UCSD-AML1 (cell line): ENCODE measurements around the gene PACSIN2.
"Not testable (repeated sequence)": the region's sequence is repeated elsewhere in the genome, so short reads cannot be mapped to it uniquely, and the experiment has no call there.

Experiments
- DNase-seq: peaks from one replicate; lab custom pipeline; 2025; ENCODE audit not compliant: unreplicated experiment; lab: John Stamatoyannopoulos, UW

PACSIN2 gene

DNA sequence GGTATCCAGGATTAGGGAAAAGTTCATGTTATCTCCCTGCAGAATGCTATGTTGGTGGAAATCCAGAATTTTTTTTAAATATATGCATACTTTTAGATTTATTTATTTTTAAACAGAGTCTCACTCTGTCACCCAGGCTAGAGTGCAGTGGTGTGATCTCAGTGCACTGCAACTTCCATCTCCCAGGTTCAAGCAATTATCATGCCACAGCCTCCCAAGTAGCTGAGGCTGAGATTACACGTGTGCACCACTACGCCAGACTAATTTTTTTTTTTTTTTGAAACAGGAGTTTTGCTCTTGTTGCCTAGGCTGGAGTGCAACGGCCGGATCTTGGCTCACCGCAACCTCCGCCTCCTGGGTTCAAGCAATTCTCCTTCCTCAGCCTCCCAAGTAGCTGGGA, 2.6 kb downstream of the PACSIN2 start:
- no peak for DNase-seq

DNA sequence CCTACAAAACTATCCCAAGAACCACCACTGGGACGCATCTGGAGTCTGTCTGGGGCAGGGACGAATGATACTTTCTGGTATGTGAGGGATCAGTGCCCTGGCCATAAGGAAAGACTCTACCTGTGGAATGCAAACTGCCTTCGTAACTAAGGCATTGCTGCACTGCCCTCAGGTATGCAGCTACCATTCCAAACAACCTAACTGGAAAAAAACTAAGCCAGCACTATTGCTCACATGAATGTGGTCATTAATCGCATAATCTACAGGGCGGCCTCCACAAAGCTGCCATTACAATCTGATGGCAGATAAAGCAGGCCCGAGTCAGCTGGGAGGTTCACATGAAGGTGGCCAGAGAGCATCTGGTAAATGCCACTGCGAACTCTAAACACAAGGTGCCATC, 3.9 kb downstream of the PACSIN2 start:
- no peak for DNase-seq

DNA sequence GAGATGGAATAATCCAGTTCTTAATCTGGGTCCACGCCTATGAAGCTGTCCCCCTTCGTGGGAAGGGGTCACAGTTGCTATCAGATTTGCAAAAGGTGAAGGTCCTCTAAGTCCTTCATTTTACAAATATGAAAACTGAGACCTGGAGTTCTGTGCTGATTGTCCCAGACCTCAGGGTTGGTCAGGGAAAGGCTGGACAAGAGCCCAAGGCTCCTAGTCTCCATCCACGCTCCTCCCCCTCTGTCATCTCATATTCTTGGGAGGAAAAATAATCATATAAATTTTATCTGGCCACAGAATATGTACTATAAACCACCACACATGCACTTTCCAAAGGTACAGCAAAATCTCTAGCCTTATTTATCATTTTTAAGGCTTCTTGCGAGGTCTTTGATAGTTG, 5.5 kb downstream of the PACSIN2 start:
- DNase-seq = no peak

DNA sequence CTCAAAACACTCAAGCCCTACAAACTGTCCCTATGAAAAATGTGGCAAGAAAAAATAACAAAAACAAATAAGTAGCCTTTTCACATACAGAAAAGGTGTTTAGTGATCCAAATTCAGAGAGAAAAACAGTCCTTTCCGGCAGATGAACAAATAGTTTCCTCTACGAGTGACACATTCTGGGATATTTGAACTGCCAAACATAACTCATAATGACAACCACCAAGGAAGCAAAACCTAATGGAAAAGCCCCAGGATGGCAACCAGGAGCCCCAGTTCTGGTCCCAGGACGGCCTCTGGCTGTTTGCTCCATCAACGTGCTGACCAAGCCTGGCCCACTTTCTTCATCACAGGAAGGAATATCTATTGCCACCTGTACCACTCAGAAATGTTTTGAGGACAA, 6.0 kb downstream of the PACSIN2 start:
- DNase-seq = no peak

DNA sequence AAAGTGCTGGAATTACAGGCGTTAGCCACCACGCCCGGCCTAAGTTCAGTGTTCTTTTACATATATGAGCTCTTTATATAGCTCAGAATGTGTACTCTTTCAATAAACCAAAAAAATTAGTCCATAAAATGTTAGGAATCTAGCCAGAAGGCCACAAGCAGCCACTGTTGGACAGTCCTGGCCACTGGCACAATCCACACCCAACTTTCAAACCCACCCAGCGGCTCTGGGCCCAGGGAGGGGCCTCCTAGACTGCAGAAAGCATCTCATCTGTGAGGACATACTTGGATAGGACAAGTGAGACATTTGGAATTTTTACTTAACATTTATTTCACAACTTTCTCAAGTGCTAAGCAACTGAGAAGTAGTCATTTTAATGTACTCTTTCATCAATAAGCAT, 6.4 kb downstream of the PACSIN2 start:
- DNase-seq = no peak

DNA sequence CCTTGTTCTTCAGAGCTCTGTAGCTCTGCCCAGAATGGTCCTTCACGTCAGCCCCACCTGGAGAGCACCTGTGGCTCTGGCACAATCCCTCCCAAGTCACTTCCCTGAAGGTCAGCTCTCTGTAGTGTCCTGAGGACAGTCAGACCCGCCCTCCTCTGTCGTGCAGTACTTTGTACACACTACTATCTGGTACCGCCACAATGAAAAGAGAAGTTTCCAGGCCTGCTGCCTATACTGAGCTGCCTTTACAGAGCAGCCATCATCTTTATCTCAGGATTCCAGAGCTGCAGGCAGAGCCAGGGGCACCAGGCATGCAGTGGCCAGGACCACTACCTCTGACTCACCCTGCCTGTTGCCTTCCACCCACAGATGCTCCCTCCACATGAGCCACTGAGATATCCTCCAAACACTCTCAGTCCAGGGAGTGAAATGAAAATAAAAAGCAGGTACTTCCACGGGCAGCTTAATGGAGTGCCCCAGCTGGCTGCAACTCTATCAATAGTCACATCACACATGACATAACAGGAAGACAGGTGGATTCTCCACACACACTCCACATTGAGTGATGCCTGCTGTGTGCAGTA, 7.3 kb downstream of the PACSIN2 start:
- DNase-seq = peak; percentile 30

DNA sequence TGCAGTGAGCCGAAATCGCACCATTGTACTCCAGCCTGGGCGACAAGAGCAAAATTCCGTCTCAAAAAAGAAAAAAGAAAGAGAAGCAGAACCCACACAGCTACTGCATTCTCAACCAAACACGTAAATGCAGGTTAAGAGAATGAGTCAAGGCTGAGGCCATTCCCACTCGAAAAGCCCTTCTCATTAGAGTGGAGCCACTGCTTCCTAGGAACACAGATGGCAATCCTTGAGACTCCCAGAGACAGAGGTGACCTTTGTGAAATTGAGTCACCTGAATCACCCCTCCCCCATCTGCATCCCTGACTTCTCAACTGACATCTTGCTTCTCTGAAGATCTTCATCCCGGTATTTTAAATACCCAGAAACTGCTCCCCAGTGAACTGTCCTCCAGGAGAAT, 8.2 kb downstream of the PACSIN2 start:
- no peak for DNase-seq

DNA sequence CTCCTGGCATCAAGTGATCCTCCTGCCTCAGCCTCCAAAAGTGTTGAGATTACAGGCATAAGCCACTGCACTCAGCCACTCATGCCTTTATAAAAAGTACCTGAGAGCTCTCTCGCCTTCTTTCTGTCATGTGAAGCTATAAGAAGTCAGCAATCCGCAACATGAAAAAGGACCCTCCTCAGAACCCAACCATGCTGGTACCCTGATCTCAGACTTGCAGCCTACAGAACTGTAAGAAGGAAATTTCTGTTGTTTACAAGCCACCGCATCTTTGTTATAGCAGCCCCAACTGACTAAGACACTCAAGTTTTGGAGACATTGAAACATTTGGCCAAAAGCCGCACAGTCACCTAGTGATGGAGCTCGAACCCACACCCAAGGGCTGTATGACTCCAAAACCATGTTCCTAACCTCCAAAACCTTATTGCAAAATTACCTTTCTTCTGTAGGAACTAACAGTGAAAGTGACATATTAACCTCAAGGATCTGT, 8.9 kb downstream of the PACSIN2 start:
- no peak for DNase-seq

DNA sequence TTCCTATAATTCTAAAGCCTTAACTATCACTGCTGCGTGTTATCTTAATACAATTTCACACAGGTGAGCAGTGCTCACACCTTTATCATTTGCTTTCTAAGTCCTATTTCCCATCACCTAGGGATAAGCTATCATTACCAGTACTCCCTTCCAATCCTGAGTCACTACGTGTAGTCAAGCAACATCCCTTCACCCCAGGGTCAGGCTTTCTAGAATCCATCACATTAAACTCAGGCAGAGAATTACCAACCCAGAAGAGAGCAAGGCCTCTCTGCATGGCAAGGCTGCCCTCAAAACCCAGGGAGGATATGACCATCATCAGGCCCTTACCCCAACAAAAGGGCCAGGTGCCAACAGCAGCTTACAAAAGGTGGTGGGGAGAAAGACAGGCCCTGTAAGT, 9.8 kb downstream of the PACSIN2 start:
- no peak for DNase-seq

DNA sequence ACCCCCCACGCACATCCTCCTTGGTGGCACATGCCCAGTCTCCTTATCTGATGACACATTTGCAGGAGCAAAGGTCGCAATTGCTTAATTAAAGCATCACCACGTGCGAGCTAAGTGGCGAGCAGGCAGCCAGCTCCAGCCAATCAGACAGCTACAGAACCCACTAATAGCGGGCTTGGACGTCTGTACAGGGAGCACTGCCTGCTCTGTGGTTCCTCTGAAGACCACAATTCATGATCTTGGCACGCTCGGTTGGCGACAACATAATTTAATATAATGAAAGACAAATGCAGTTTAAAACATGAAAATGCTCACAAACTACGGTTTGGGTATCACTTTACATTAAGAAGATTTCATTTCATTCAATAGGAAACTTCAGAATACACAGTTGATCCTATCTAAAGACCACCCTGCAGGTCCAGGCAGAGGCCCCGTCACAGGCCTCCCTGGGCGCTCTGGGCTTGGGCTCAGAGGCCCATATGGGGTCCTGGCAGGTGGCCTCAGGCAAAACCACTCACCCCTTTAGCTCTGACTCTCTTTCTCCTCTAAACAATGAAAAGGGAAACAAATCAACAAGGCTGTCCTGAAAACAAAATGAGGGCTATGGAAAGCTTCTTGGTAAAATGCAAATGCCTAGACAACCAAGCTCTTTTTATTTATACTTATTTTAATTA, 10.4 kb downstream of the PACSIN2 start:
- no peak for DNase-seq

DNA sequence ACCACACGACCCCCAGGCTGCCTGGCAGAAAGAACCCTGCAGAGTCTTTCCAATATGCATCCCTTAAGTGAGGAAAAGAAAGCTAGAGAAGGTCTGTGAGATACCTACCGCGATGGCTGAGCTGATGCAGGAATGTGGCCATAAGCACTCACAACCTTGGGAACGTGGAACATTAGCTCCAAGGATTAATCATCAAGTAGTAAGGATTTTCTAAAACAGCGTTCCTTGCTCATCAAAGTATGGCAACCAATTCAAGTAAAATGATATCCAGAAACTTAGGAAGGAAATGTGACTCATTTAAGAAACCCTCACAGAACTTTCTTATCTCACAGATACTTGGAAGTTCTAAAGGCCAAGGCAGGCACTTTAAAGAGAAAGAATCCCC, 12.8 kb downstream of the PACSIN2 start:
- DNase-seq = no peak

DNA sequence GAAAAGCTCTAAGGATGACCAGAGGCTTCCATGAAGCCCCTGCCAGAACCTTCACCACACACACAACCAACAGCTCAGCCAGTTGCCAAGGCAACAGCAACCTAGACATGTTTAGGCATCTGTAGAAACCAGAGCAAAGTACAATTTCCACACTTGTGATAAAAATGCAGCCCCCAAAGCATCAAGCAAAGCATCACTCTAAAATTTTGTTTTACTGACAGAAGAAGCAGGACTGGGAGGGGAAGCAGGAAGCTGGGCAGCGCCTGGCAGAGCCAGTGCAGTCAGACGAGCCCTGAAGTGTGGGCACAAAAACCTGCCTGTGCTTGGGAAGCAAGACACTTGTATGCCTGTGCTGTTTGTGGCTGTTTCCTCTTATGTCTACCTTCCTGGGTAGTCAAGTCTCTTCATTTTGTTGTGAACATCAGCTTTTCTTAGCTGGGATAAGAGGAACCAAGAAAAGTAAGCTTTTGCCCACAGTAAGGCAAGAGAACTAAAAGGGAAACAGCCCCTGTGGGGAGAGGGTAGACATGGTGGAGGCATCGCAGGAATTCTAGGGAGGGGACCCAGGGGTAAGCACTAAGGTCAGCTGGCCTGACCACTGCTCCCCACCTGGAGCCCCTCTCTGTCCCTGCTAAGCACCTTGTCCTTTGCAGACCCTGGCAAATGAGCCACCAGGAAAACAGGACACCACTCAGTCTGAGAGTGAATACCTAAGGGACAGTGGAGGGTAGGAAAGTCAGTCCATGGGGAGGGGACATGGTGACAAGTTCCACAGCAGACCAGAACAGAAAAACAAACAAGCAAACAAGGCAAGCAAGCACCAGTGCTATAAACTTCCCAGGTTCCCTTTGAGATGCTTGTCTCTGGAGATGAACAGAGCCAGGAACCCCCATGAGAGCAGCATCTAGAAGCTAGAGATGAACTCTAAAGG, 13.4 kb downstream of the PACSIN2 start:
- DNase-seq = peak; percentile 29

DNA sequence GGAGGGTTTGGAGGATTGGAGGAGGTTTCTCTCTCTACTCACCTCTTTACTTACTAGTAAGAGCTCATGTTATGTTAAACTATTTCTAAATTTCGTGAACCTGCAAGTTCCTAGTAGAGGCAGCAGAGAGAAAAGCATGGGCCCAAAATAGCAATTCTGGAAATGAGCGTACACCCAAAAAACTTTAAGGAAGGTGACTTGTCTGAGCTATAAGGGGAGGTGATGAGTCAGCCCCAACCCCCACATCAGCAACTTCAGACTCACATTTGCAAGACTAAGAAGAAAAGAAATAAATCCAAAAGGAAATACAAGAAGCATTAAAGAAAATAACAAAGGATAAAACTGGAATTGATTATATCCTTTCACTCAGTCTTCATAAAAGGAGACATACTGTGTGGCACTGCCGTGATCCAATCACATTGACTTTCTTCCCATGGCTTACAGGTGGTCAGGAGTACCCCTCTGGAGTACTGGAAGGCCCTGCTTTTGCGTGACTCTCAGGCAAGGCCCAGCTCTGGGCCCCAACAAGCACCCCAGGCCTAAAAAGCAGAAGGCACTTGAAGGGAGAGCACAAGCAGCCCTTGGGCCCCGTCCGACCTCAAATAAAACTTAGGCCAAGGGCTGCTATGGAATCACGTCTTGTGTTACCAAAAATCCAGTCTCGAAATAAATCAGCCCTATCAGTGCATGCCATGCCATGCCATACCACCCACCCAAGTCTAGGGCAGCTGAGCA, 14.3 kb downstream of the PACSIN2 start:
- no peak for DNase-seq

DNA sequence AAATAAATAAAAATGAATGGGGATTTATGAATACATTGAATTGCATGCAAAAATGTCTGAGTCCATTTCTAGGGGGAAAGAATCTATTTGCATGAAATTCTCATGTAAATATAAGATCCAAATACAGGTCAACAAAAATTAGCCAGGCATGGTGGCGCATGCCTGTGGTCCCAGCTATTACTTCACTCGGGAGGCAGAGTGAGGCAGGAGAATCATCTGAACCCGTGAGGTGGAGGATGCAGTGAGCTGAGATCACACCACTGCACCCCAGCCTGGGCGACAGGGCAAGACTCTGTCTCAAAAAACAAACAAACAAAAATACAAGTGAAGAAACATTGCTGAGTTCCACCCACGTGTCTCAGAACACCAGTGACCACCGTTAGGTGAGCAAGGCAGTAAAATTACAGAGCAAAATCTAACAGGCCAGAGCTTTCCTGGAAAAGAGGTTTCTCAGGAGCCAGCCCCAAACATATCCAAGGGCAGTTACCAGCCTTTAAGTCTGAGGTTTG, 17.3 kb downstream of the PACSIN2 start:
- no peak for DNase-seq

DNA sequence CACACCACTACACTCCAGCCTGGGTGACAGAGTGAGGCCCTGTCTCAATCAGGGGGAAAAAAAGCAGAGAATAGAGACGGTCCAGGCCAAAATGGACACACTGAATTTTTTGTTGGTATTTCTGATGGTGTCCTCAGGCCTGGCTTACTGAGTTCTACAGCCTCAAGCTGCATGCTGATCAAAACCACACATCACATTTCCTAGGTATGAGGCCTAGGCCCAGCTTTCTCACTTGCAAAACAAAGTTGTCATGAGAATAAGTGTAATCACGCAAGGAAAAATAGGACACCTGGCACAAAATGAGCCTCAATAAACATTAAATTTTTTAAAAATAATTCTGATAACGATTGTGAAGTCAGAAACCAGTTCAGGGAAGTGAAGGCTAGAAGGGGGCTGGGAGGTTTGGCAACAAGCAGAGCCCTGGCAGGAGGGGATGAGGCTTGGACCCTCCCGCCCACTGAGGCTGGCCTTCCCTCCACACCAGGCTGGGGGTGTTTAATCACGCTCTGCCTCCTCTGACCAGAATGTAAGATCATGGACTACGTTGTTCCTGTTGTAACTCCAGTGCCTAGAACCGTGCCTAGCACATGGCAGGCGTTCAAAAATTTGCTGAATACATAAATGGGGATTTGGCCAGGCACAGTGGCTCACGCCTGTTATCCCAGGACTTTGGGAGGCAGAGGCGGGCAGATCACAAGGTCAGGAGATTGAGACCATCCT, 18.1 kb downstream of the PACSIN2 start:
- DNase-seq = no peak

DNA sequence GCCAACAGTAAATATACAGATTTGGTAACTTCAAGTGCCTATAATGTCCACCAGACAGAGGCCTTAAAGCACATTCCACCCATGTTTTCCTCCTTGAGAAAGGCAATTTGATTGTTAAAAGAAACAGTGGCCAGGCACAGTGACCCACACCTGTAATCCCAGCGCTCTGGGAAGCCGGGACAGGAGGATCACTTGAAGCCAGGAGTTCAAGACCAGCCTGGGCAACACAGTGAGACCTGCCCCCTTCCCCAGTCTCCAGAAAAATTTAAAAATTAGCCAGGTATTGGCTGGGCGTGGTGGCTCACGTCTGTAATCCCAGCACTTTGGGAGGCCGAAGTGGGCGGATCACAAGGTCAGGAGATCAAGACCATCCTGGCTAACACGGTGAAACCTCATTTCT, 19.3 kb downstream of the PACSIN2 start:
- not testable (repeated sequence) for DNase-seq

DNA sequence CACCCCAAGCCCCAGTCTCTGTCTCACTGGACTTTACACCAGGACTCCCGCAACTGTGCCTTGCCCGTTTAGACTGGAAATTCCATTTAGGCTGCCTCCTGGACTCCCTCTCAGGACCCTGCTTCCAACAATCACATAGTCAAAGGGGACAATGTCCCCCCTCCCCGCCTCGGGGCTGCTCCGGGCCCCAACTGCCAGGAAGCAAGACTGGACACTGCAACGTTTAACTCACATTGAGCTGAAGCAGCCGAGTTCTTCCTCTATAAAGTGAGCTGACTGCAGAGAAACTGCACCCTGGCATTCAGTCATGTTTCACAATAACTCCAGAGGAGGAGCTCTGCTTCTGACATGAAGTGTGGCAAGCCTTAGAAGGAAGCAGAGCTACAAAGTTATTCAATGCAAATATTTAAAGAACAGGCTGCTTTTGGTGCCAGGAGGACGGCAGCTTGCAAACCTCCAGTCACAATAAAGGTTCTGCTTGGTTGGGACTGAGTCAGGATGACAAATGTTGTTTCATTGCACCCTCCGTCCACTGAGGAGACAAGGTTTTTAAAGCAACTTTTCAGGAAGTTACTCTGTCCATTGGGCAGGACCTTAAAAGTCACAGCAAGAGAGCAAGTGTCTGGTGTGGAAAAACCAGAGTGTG, 19.9 kb downstream of the PACSIN2 start:
- peak; percentile 57 for DNase-seq

DNA sequence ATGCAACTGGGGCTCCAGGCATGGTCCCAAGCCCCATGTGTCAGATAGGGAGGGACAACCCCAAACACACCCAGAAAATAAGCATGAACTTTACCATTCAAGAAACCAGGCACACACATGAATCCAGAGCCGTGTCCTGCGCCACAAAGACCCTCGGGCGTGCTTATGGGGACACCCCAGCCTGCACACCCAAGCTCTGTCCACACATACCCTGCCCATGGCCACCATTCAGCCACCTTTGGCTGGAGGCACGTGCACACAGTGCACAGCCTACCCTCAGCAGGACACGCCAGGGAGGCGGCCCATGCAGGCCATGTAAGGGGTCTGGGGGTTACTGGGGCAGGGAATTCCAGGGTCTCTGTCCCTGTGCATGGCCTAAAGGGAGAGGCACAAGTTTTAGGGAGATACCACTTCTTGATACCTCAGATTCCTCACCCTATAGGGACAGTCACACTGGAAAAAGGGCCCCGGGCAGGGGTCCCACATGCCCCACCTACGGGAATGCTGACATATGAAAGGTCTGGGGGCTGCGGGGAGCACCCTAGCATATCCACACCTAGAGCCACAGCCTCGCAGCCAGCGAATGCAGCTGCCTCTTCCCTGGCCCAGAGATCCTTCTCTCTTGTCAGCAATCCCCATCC, 20.6 kb downstream of the PACSIN2 start:
- DNase-seq = no peak

DNA sequence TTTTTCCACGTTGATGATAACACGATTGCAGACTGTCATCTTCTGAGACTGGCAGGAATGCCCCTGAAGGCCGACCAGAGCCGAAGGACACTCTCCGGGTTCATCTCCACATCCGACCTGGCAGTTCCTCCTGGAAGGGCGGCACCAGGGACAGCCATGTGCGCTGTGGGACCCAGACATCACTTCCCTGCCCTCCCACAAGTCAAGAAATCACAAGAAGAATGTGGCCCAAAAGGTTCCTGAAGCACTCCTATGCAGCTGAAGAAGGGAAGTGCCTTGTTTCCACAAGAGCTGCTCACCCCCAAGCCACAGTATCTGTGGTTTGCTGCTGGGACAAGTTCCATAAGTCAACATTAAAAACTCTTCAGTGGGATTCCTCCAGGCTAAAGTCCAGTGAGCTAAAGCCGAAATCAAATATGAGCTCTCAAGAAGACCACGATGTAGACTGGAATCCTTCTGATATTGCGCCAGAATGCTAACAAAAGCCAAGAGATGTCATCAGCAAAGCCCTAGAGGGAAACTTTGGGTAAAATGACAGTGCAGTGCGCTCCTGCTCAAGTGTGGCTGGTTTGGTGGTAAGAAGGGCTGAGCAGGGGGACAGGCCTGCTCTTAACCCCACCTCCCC, 21.2 kb downstream of the PACSIN2 start:
- peak; percentile 36 for DNase-seq
